ENCODE measurements around the gene WFDC12.

GRCh38 chr20:45077559-45077958 lies 46.7 kb downstream of the WFDC12 start:
- TF ChIP-seq CTCF (IDR thresholded peaks at IDR 0.05) (no peak), POLR2A (IDR thresholded peaks at IDR 0.05) (no peak)
